GM21619 (cell line): ENCODE data around the gene VEPH1.

Experiments
- ATAC-seq: cut with Tn5 transposase; IDR thresholded peaks from one replicate; pipeline ENCODE4 v1.9.1; 2021; ENCODE audit not compliant: unreplicated experiment

The VEPH1 gene

GRCh38 chr3:157275832-157276231, 227.4 kb downstream of the VEPH1 start:
- ATAC-seq = no peak

GRCh38 chr3:157274644-157275137, 228.5 kb downstream of the VEPH1 start:
- no peak for ATAC-seq

- no peak for ATAC-seq
Observed at GRCh38 chr3:157271283-157271882, 231.8 kb downstream of the VEPH1 start.

- no peak for ATAC-seq
Observed at GRCh38 chr3:157268026-157268425, 235.2 kb downstream of the VEPH1 start.

GRCh38 chr3:157265931-157266330, 237.3 kb downstream of the VEPH1 start:
- ATAC-seq = no peak

- no peak for ATAC-seq
Observed at GRCh38 chr3:157263027-157263426, 240.2 kb downstream of the VEPH1 start.

GRCh38 chr3:157261000-157261399, 242.2 kb downstream of the VEPH1 start:
- ATAC-seq = no peak

- no peak for ATAC-seq
Observed at GRCh38 chr3:157259825-157260224, 243.4 kb downstream of the VEPH1 start.

GRCh38 chr3:157257101-157257500, 246.1 kb downstream of the VEPH1 start:
- ATAC-seq = no peak

- ATAC-seq = no peak
Observed at GRCh38 chr3:157255797-157256196, 247.4 kb downstream of the VEPH1 start.

- ATAC-seq = no peak
Observed at GRCh38 chr3:157251685-157252084, 251.5 kb downstream of the VEPH1 start.

GRCh38 chr3:157249606-157250005, 253.6 kb downstream of the VEPH1 start:
- ATAC-seq = no peak

GRCh38 chr3:157248590-157249422, 254.4 kb downstream of the VEPH1 start:
- ATAC-seq = no peak

- no peak for ATAC-seq
Observed at GRCh38 chr3:157247391-157247790, 255.8 kb downstream of the VEPH1 start.

GRCh38 chr3:157242836-157243235, 260.4 kb downstream of the VEPH1 start:
- no peak for ATAC-seq

- no peak for ATAC-seq
Observed at GRCh38 chr3:157241599-157241998, 261.6 kb downstream of the VEPH1 start.

- ATAC-seq = no peak
Observed at GRCh38 chr3:157240408-157240807, 262.8 kb downstream of the VEPH1 start.

GRCh38 chr3:157239082-157239704, 264.0 kb downstream of the VEPH1 start:
- ATAC-seq = peak; percentile 100

- no peak for ATAC-seq
Observed at GRCh38 chr3:157238457-157238856, 264.8 kb downstream of the VEPH1 start.

GRCh38 chr3:157237886-157238285, 265.3 kb downstream of the VEPH1 start:
- no peak for ATAC-seq

- no peak for ATAC-seq
Observed at GRCh38 chr3:157235291-157235690, 267.9 kb downstream of the VEPH1 start.

GRCh38 chr3:157233923-157234322, 269.3 kb downstream of the VEPH1 start:
- ATAC-seq = no peak
